Measurements from ENCODE around the gene RPP21.

The RPP21 gene

DNA sequence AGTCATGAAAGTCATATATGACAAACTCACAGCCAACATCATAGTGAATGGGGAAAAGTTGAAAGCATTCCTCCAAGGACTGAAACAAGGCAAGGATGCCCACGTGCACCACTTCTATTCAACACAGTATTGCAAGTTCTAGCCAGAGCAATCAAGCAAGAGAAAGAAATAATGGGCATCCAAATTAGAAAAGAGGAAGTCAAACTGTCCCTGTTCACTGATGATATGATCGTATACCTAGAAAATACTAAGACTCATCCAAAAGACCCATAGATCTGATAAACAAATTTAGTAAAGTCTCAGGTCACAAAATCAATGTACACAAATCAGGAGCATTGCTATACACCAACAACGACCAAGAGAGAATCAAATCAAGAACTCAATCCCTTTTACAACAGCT lies 41.2 kb downstream of the RPP21 start:
- no peak overlapping the region for H3K4me3 ChIP-seq (ENCODE audit: low read depth, low read length)
- TF ChIP-seq CTCF (IDR thresholded peaks at IDR 0.05; ENCODE audit: low read depth, low read length, missing control alignments), result no peak
- no peak for DNase-seq (ENCODE audit: low read depth)
- in situ Hi-C loops (cut with HindIII; ENCODE audit: low sequenced_read_pairs), result no loop called here

- in situ Hi-C loops (cut with HindIII; ENCODE audit: low sequenced_read_pairs), result no loop called here
- TF ChIP-seq CTCF (IDR thresholded peaks at IDR 0.05; ENCODE audit: low read depth, low read length, missing control alignments), result no peak
- no peak overlapping the region for H3K4me3 ChIP-seq (ENCODE audit: low read depth, low read length)
- no peak for DNase-seq (ENCODE audit: low read depth)
Observed at GRCh38 chr6:30391240-30391639, 46.3 kb downstream of the RPP21 start.

- no peak for DNase-seq (ENCODE audit: low read depth)
- H3K4me3 ChIP-seq (ENCODE audit: low read depth, low read length), result no peak overlapping the region
- TF ChIP-seq CTCF (IDR thresholded peaks at IDR 0.05; ENCODE audit: low read depth, low read length, missing control alignments), result no peak
- in situ Hi-C loops (cut with HindIII; ENCODE audit: low sequenced_read_pairs), result no loop called here
Observed at GRCh38 chr6:30394139-30394538, 49.2 kb downstream of the RPP21 start.
